ENCODE data around the gene NFAT5.

DNA sequence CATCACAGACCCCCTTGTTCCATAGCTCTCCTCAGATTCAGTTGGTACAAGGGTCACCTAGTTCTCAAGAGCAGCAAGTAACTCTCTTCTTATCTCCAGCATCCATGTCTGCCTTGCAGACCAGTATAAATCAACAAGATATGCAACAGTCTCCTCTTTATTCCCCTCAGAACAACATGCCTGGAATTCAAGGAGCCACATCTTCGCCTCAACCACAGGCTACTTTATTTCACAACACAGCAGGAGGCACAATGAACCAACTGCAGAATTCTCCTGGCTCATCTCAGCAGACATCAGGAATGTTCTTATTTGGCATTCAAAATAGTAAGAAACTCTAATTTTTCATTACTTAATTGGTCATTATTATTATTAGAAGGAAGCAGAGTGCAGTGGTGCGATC lies 128.2 kb downstream of the NFAT5 start:
- no peak for TF ChIP-seq CTCF (IDR thresholded peaks at IDR 0.05; ENCODE audit: extremely low read depth in 1 of 2, insufficient read depth in 1 of 2, low read depth in 1 of 2, low read length in 2 of 2)
- no peak for TF ChIP-seq JUN (IDR thresholded peaks at IDR 0.05; ENCODE audit: borderline replicate concordance, insufficient read depth, insufficient read length, low read depth)

Measured in endothelial cell of umbilical vein (primary cell).